ENCODE results near the gene MAD1L1. TPM values are rescaled to one million over a fixed set of nuclear protein-coding genes. Genes with fewer than 3 reads are reported as not detected.

Gene MAD1L1
- total and polyA plus RNA-seq, 4 donors: 12.8 to 20.7 (median 16.5) TPM

DNA sequence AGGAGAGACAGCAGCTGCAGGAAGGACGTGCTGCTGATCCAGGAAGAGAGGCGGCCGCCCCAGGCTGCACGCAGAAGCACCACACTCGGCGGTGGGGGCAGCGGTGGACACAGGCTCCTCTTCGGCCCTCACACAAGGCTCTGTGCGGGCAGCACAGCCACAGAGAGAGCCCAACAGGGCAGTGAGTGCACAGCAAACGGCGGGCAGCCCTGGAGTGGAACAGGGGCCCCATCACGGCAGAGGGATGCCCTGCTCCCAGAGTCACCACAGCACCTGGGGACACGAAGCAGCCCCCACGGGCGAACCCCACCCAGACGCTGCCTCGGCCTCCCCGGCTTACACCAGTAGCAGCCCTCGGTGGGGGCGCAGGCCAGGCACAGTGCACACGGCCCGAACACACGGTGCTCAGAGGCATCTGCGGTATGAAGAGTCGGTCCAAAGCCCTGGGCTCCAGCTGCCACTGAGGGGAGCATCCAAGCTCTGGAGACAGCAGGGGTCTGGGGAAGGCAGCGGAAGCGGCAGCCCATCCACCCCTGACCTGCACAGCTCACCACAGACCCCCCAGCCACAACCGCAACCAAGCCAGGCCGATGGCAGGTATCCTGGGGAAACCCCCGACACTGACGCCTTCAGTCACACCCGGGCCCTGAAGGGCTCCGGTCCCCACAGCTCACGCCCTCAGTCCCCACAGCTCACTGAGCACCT is 26.1 kb upstream of the MAD1L1 start:
- DNase-seq (ENCODE audit: low spot score): no peak
- peaks cover 0 to 23% (median 3%) of the 10 kb centered on the region in 4 donors for H3K36me3 ChIP-seq (ENCODE audit: control insufficient read depth in 4 of 4, insufficient read depth in 3 of 4, low read depth in 1 of 4, low read length in 3 of 4)

DNA sequence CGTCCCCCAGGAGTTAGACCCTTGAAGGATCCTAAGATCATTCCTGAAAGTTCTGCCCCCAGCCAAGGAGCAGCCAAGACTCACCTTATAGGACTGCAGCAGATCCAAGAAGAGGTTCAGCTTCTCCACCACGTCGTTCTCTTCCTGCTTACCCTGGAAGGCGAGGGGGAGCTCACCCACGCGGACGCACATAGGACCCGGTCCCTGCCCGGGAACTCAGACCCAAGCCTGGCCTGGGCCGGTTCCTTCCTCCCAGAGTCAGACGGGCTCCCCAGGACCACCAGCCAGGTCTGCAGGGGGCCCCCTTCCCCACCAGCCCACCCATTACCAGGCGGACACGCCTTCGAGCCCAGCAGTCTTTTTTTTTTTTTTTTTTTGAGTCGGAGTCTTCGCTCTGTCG is 24.9 kb upstream of the MAD1L1 start:
- Histone ChIP-seq H3K27ac (ENCODE audit: low read depth in 1 of 2, low read length in 2 of 2) (no peak overlapping the region), H3K4me3 (ENCODE audit: low read depth in 1 of 3, low read length in 3 of 3) (no peak overlapping the region), H3K9me3 (ENCODE audit: control insufficient read depth in 4 of 4, low read length in 3 of 4) (no peaks in the 10 kb centered on the region), H3K4me1 (ENCODE audit: control insufficient read depth in 4 of 4, insufficient read depth in 4 of 4, low read length in 3 of 4) (no peaks in the 10 kb centered on the region), H3K36me3 (ENCODE audit: control insufficient read depth in 4 of 4, insufficient read depth in 3 of 4, low read depth in 1 of 4, low read length in 3 of 4) (peaks cover 0 to 18% (median 4%) of the 10 kb centered on the region in 4 donors), H3K9ac (ENCODE audit: low read depth in 1 of 2, low read length in 2 of 2) (no peak overlapping the region), H3K27me3 (ENCODE audit: control insufficient read depth in 4 of 4, insufficient read depth in 4 of 4, low read length in 3 of 4) (no peaks in the 10 kb centered on the region)
- WGBS: 96% methylated on average over 17 of the region's 17 CpGs
- TF ChIP-seq, protein P1, sequence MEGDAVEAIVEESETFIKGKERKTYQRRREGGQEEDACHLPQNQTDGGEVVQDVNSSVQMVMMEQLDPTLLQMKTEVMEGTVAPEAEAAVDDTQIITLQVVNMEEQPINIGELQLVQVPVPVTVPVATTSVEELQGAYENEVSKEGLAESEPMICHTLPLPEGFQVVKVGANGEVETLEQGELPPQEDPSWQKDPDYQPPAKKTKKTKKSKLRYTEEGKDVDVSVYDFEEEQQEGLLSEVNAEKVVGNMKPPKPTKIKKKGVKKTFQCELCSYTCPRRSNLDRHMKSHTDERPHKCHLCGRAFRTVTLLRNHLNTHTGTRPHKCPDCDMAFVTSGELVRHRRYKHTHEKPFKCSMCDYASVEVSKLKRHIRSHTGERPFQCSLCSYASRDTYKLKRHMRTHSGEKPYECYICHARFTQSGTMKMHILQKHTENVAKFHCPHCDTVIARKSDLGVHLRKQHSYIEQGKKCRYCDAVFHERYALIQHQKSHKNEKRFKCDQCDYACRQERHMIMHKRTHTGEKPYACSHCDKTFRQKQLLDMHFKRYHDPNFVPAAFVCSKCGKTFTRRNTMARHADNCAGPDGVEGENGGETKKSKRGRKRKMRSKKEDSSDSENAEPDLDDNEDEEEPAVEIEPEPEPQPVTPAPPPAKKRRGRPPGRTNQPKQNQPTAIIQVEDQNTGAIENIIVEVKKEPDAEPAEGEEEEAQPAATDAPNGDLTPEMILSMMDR (IDR thresholded peaks at IDR 0.05; ENCODE audit: low read depth, low read length, missing input control): no peak
- TF ChIP-seq EGR1 (IDR thresholded peaks at IDR 0.05; ENCODE audit: low read depth in 2 of 2) (no peak), YY1 (IDR thresholded peaks at IDR 0.05) (no peak)
- DNase-seq (ENCODE audit: low spot score): no peak

More for the DNA sequence above, 26.1 kb upstream of the MAD1L1 start:
- Histone ChIP-seq H3K4me3 (ENCODE audit: low read depth in 1 of 3, low read length in 3 of 3) (no peak overlapping the region), H3K27ac (ENCODE audit: low read depth in 1 of 2, low read length in 2 of 2) (no peak overlapping the region), H3K4me1 (ENCODE audit: control insufficient read depth in 4 of 4, insufficient read depth in 4 of 4, low read length in 3 of 4) (no peaks in the 10 kb centered on the region), H3K9me3 (ENCODE audit: control insufficient read depth in 4 of 4, low read length in 3 of 4) (no peaks in the 10 kb centered on the region), H3K27me3 (ENCODE audit: control insufficient read depth in 4 of 4, insufficient read depth in 4 of 4, low read length in 3 of 4) (no peaks in the 10 kb centered on the region), H3K9ac (ENCODE audit: low read depth in 1 of 2, low read length in 2 of 2) (no peak overlapping the region)
- 96% methylated on average over 34 of the region's 34 CpGs for WGBS
- TF ChIP-seq RXRA (IDR thresholded peaks at IDR 0.05) (no peak), FOXA1 (IDR thresholded peaks at IDR 0.05) (no peak)
- TF ChIP-seq, protein P2, sequence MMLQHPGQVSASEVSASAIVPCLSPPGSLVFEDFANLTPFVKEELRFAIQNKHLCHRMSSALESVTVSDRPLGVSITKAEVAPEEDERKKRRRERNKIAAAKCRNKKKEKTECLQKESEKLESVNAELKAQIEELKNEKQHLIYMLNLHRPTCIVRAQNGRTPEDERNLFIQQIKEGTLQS (IDR thresholded peaks at IDR 0.05): no peak

DNA sequence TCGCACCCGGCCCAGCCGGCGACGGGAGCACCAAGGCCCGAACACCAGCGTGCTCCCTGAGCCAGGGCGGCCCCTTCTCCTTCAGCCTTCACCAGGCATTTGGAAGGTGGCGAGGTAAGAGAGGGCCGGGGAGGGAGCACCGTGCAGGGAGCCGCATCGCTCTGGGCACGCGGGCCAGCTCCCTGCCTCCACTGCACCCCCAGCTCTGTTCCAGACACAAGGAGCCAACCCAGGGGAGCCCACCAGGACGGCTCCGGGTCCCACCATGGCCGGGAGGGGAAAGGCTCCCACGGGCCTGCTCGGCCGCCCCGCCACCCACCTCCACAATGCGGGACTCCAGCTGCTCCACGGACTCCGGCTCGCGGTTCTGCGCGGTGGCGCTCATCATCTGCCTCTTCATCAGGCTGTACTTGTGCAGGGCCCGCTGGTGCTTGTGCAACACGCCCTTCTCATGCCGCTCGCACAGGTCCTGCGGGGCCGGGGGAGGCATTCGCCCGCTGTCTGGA is 24.4 kb upstream of the MAD1L1 start:
- 98% methylated on average over 38 of the region's 38 CpGs for WGBS

DNA sequence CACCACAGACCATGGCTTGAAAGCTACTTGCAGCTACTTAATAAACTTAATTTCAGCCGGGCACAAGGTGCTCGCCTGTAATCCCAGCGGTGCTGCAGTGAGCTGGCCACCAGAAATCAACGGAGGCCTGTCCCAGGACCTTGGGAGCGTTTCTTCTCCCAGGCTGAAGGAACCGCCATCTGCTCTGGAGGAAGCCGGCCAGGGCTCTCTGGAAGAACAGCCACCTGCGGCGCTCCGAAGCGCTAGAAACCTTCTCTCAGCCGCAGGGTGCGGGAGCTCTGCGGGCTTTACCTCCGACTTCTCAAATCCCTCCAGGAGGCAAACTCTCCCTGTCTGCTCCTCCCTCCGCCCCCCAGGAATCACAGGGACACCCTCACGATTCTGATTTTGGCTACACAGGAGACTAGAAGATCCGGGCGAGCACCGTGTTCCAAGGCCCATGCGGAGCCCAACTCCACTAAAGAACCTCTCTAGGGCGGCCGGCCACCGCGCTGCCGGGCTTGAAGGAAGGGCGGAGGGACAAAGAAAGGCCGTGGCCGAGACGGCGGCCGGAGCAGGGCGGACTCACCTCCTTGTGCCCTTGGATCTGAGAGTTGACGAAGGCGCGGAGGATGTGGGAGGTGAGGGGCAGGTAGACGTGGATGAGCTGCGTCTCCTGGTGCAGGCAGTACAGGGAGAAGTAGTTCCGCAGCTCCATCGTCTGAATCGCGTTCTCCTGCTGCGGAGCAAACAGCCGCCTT is 23.7 kb upstream of the MAD1L1 start:
- H3K4me1 ChIP-seq (ENCODE audit: control insufficient read depth in 4 of 4, insufficient read depth in 4 of 4, low read length in 3 of 4): no peaks in the 10 kb centered on the region
- no peaks in the 10 kb centered on the region for H3K9me3 ChIP-seq (ENCODE audit: control insufficient read depth in 4 of 4, low read length in 3 of 4)
- H3K9ac ChIP-seq (ENCODE audit: low read depth in 1 of 2, low read length in 2 of 2): no peak overlapping the region
- no peak overlapping the region for H3K27ac ChIP-seq (ENCODE audit: low read depth in 1 of 2, low read length in 2 of 2)
- no peak overlapping the region for H3K4me3 ChIP-seq (ENCODE audit: low read depth in 1 of 3, low read length in 3 of 3)
- WGBS: 96% methylated on average over 44 of the region's 44 CpGs
- DNase-seq (ENCODE audit: low spot score): no peak
- H3K27me3 ChIP-seq (ENCODE audit: control insufficient read depth in 4 of 4, insufficient read depth in 4 of 4, low read length in 3 of 4): no peaks in the 10 kb centered on the region
- peaks cover 0 to 15% (median 4%) of the 10 kb centered on the region in 4 donors for H3K36me3 ChIP-seq (ENCODE audit: control insufficient read depth in 4 of 4, insufficient read depth in 3 of 4, low read depth in 1 of 4, low read length in 3 of 4)
- TF ChIP-seq EGR1 (IDR thresholded peaks at IDR 0.05; ENCODE audit: low read depth in 2 of 2): no peak

More for the DNA sequence above, 24.4 kb upstream of the MAD1L1 start:
- no peaks in the 10 kb centered on the region for H3K4me1 ChIP-seq (ENCODE audit: control insufficient read depth in 4 of 4, insufficient read depth in 4 of 4, low read length in 3 of 4)
- H3K9me3 ChIP-seq (ENCODE audit: control insufficient read depth in 4 of 4, low read length in 3 of 4): no peaks in the 10 kb centered on the region
- no peak overlapping the region for H3K9ac ChIP-seq (ENCODE audit: low read depth in 1 of 2, low read length in 2 of 2)
- DNase-seq (ENCODE audit: low spot score): no peak
- TF ChIP-seq TAF1 (conservative IDR thresholded peaks at IDR 0.05) (no peak), FOXA1 (IDR thresholded peaks at IDR 0.05) (no peak)
- peaks cover 0 to 15% (median 4%) of the 10 kb centered on the region in 4 donors for H3K36me3 ChIP-seq (ENCODE audit: control insufficient read depth in 4 of 4, insufficient read depth in 3 of 4, low read depth in 1 of 4, low read length in 3 of 4)
- no peaks in the 10 kb centered on the region for H3K27me3 ChIP-seq (ENCODE audit: control insufficient read depth in 4 of 4, insufficient read depth in 4 of 4, low read length in 3 of 4)
- no peak overlapping the region for H3K4me3 ChIP-seq (ENCODE audit: low read depth in 1 of 3, low read length in 3 of 3)
- H3K27ac ChIP-seq (ENCODE audit: low read depth in 1 of 2, low read length in 2 of 2): no peak overlapping the region
